Pancreas (tissue), 10 donors: Measurements from ENCODE around the gene MSI1. TPM values are rescaled to one million over a fixed set of nuclear protein-coding genes. Genes with fewer than 3 reads are reported as not detected.

ENCODE experiments used
- ATAC-seq, 4 donors: fragments of 200-7000 bp; cut with Tn5 transposase; one replicate each; pipeline versions ENCODE4 v1.8.0 to v1.9.1; 2020; ENCODE audit warnings: mild to moderate bottlenecking in 4 of 4, moderate library complexity in 4 of 4
- DNase-seq, 6 donors: peaks; one replicate each; pipeline ENCODE4 v3.0.0-alpha.2; 2020
- FAIRE-seq: peaks from 2 replicates; lab custom pipeline; 2012; peaks lifted over from hg19 to GRCh38; lab: Jason Lieb, UNC
- H3K27ac ChIP-seq, 4 donors: fragments of 200-600 bp; sonication (generic); 1 replicate in 3 of 4; 2 replicates in 1 of 4; pipeline versions ENCODE4 v1.5.0 to v1.8.0; 2020
- H3K27me3 ChIP-seq, 4 donors: fragments of 200-600 bp; one replicate each; pipeline ENCODE4 v1.8.0; 2021
- H3K36me3 ChIP-seq, 3 donors: fragments of 200-600 bp; sonication (generic) in 1 of 3; one replicate each; pipeline versions ENCODE4 v1.5.0 to v1.8.0; 2020 to 2021
- H3K4me1 ChIP-seq, 3 donors: fragments of 200-600 bp; one replicate each; pipeline ENCODE4 v1.8.0; 2021
- H3K4me3 ChIP-seq, 4 donors: fragments of 200-600 bp; sonication (generic) in 2 of 4; one replicate each; pipeline versions ENCODE4 v1.5.0 to v1.8.0; 2020 to 2021
- H3K9me3 ChIP-seq, 4 donors: fragments of 200-600 bp; one replicate each; pipeline ENCODE4 v1.8.0; 2021
- WGBS, 2 donors: extraction: QIAGEN DNeasy Blood & Tissue Kit; methylation state at CpG; one replicate each; pipeline ENCODE4 v1.1.7; 2013; 5-methylcytosine and 5-hydroxymethylcytosine counted together
- intact Hi-C, 3 donors: fragments of 100-400 bp; cut with DNase I; formaldehyde crosslinking; loops; one replicate each; pipeline versions ENCODE4 v1.11.1 to v1.14.2; 2022
- polyA plus RNA-seq, 2 donors: library from polyadenylated mRNA; stranded (reverse); fragments of 200-250 nt; gene quantifications; one replicate each; pipeline ENCODE4 v1.2.3, GENCODE V29; 2013
- total RNA-seq, 6 donors: library from RNA; stranded (reverse); fragmentation: NEBNext Ultra II Directional in 4 of 6; extraction: Animal tissue kit (Norgen Biotek cat#: 25700) in 4 of 6; gene quantifications; one replicate each; pipeline versions ENCODE4 v1.2.1 to v1.2.4, GENCODE V29; 2021 to 2023
- TF ChIP-seq, protein P1 (sequence below), 4 donors: fragments of 200-600 bp; sonication (generic) in 3 of 4; IDR thresholded peaks; one replicate each; pipeline versions ENCODE4 v1.5.0 to v1.8.0; 2021; ENCODE audit warnings: antibody characterized with exemption in 4 of 4
- donor health status: healthy with polysubstance abuse.
- donor health status: DM: no; HTN: no; CAD: no; lungs with moderate emphysema.
- donor health status: DM: no; HTN: no; CAD: no.
- donor health status: control.
- donor health status: control.
- donor health status: Bipolar disorder and iron deficiency.
- donor health status: DM: yes; HTN: yes; CAD: no.
- donor health status: DM: no; HTN: no; CAD: no.
- donor health status: DM: no; HTN: no; CAD: no.
- donor health status: DM: yes; HTN: yes; CAD: no.

Gene MSI1
- total and polyA plus RNA-seq, 8 donors = 3.0 to 6.0 (median 4.4) TPM

DNA sequence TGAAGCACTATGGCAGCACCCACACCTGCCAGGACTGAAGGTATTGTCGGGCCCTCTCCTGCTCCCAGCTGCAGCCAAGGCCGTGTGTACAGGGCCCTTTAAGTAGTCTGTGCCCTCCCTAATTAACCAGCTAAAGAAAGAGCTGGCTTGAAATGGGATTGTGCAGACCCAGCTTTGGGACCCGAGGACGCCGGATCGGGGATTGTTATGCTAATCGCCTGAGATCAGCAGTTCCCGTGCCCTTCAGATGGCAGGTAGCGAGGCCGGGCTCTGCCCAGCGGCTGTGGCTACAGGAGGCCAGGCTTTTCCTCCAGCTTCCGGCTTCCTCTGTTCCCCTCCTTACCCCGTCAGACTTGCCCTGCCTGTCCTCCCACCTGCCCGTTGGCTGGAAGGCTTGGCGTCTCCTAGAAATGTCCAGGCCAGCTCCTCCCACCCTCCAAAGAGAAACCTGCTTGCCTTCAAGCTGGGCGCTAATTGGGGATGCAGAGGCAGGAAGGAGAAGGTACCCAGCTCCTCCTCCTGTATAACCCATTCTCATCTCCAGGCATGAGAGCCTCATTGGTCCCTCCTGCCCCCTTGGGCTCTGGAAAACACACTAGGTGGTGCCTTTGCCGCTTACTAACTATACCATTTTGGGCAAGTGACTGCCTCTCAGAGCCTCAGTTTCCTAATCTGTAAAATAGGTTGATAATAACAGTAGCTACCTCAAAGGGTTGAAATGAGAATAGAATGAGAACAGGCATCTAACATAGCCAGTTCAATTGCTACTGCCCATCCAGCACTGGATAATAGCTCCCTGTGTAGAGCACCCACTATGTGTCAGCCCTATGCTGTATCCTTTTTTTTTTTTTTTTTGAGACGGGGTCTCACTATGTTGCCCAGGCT, 25.8 kb upstream of the MSI1 start:
- ATAC-seq = peak; percentile 93 to 97 (median 95)
- Histone ChIP-seq H3K36me3 (no peaks in the 10 kb centered on the region), H3K27me3 (no peaks in the 10 kb centered on the region), H3K9me3 (no peaks in the 10 kb centered on the region), H3K4me3 (peak overlapping the region in 2 of 4 donors; percentile 10 to 11), H3K4me1 (peaks cover 0 to 12% (median 0%) of the 10 kb centered on the region in 3 donors), H3K27ac (peak overlapping the region; percentile 55 to 82 (median 66))
- DNase-seq = peak; percentile 78 to 88 (median 80)
- intact Hi-C loops = no loop called here
- 13 to 15% methylated on average over 18 of the region's 18 CpGs for WGBS, 2 donors
- FAIRE-seq = no peak
- TF ChIP-seq, protein P1, sequence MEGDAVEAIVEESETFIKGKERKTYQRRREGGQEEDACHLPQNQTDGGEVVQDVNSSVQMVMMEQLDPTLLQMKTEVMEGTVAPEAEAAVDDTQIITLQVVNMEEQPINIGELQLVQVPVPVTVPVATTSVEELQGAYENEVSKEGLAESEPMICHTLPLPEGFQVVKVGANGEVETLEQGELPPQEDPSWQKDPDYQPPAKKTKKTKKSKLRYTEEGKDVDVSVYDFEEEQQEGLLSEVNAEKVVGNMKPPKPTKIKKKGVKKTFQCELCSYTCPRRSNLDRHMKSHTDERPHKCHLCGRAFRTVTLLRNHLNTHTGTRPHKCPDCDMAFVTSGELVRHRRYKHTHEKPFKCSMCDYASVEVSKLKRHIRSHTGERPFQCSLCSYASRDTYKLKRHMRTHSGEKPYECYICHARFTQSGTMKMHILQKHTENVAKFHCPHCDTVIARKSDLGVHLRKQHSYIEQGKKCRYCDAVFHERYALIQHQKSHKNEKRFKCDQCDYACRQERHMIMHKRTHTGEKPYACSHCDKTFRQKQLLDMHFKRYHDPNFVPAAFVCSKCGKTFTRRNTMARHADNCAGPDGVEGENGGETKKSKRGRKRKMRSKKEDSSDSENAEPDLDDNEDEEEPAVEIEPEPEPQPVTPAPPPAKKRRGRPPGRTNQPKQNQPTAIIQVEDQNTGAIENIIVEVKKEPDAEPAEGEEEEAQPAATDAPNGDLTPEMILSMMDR (IDR thresholded peaks at IDR 0.05) = no peak

DNA sequence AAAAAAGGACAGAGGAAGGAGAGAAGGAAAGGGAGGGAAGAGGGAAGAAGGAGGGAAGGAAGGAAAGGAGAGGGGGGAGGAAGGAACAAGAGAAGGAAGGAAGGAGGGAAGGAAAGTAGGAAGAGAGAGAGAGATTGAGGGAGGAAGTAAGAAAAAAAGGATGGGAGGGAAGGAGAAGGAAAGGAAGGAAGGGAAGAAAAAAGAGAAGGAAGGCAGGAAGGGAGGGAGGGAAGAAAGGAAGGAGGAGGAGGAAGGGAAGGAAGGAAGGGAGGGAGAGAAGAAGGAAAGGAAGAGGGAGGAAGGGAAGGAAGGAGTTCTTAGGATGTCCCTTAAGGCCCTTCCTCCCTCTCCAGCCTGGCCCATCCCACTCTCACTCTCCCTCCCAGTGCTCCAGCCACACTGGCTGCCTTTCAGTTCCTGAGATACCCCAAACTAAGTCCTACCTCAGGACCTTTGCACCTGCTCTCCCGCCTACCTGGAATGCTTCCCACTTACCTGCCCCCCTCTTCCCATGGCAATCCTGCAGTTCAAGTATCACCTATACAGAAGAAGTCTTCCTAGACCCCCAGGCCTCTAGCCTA, 21.7 kb upstream of the MSI1 start:
- ATAC-seq = no peak
- H3K4me1 ChIP-seq = peaks cover 0 to 12% (median 0%) of the 10 kb centered on the region in 3 donors
- intact Hi-C loops = no loop called here
- H3K9me3 ChIP-seq = no peaks in the 10 kb centered on the region
- H3K4me3 ChIP-seq = no peak overlapping the region
- no peak overlapping the region for H3K27ac ChIP-seq
- TF ChIP-seq, protein P1 (IDR thresholded peaks at IDR 0.05) = no peak
- FAIRE-seq = no peak
- DNase-seq = no peak
- H3K27me3 ChIP-seq = no peaks in the 10 kb centered on the region
- WGBS, 2 donors = 98 to 100% methylated on average over 1 of the region's 1 CpG
- H3K36me3 ChIP-seq = no peaks in the 10 kb centered on the region

DNA sequence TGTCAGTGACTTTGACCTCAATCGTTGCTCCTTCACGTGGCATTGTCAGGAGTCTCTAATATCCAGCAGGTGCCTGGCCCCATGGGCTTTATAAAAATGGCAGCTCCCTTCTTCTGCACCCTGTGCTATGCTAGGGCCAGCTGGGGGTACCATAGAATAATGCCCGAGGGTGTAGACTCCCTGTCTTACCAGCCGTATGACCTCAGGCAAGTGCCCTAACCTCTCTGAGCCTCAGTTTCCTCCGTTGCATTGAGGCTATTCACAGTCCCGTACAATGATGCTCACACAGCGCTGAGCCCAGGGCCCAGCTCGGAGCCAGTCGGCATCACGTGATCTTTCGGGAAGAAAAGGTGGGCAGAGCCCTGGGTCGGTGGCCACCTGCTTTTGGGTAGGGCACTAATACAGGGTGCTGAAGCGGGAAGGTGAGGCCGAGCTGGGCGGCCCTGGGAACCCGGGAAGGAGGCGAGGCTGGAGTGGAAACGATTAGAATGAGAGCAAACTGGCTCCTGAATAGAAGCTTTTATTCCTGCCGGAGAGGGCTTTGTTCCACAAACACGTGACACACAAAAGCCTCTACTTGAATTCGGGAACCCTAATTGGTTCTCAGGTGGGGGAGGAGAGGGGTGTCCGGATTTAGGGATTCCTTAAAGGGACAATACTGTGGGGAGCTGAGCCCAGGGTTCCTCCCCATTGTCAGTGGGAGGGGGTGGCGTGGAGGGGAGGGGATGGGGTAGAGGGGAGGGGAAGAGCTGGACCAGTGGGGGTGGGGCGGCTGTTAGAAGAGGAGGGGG, 19.9 kb upstream of the MSI1 start:
- intact Hi-C loops = no loop called here
- FAIRE-seq (no peak), DNase-seq (no peak), ATAC-seq (no peak)
- no peaks in the 10 kb centered on the region for H3K27me3 ChIP-seq
- 42 to 43% methylated on average over 24 of the region's 24 CpGs for WGBS, 2 donors
- no peaks in the 10 kb centered on the region for H3K9me3 ChIP-seq
- TF ChIP-seq, protein P1 (IDR thresholded peaks at IDR 0.05) = no peak
- H3K4me3 ChIP-seq = no peak overlapping the region
- peaks cover 0 to 1% (median 0%) of the 10 kb centered on the region in 3 donors for H3K4me1 ChIP-seq
- no peaks in the 10 kb centered on the region for H3K36me3 ChIP-seq
- H3K27ac ChIP-seq = no peak overlapping the region

DNA sequence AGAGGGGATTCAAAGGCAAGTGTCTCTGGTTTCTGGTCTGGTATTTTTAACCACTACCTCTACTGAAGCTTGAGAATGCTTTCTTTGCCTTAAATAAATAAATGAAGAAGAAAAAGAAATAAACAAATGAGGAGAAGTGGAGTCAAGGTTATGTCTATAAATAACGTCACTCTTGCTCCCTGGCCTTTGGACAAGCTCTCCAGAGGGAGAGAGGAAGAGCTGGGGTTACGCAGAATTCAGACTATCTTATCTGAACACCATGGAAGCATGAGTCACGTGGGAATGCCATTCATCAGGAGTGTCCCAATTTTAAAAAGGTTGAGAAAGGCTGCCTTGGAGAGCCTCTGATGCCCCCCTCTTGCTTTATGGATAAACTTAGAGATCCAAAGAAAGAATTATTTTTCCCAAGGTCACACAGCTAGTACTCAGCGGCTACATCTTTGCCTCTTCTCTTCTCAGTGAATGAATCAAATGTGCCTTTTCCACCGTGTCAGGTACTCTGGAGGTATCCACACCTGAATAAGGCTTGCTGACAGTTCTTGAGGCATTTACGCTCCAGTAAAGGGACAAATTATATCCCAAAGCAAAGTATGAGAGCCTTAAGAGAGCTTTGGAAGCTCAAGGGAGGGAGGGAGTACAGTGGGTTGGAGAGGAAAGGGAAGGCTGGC, 12.9 kb upstream of the MSI1 start:
- no peak for FAIRE-seq

More for the DNA sequence above, 12.9 kb upstream of the MSI1 start:
- DNase-seq = no peak
- peak in 3 of 4 donors; percentile 37 to 54 (median 52) for ATAC-seq
- H3K27ac ChIP-seq = no peak overlapping the region
- no peak overlapping the region for H3K4me3 ChIP-seq
- no peaks in the 10 kb centered on the region for H3K27me3 ChIP-seq
- no peaks in the 10 kb centered on the region for H3K9me3 ChIP-seq
- TF ChIP-seq, protein P1 (IDR thresholded peaks at IDR 0.05) = no peak
- peaks cover 0 to 5% (median 0%) of the 10 kb centered on the region in 3 donors for H3K4me1 ChIP-seq
- intact Hi-C loops = no loop called here
- H3K36me3 ChIP-seq = no peaks in the 10 kb centered on the region
- WGBS, 2 donors = 27 to 30% methylated on average over 6 of the region's 6 CpGs
